H1 (cell line): ENCODE results near the gene TAS1R3. TPM values are rescaled to one million over a fixed set of nuclear protein-coding genes. Genes with fewer than 3 reads are reported as not detected.

ENCODE experiments used
- CTCF ChIA-PET: fragments of 300-600 bp; sonication (Branson Sonifier 250); formaldehyde crosslinking; loops from one replicate; lab custom pipeline; 2021; ENCODE audit not compliant: partially characterized antibody; lab: Charles Lee
- POLR2A ChIA-PET: fragments of 300-600 bp; sonication (Branson Sonifier 250); formaldehyde crosslinking; loops from one replicate; lab custom pipeline; 2021; ENCODE audit warnings: inconsistent platforms; ENCODE audit not compliant: partially characterized antibody; lab: Charles Lee
- DNase-seq, 2 experiments: peaks; one replicate each; pipeline versions ENCODE4 v3.0.0 to v3.0.0-alpha.2; 2010 to 2022; ENCODE audit warnings: low spot score in 2 of 2, low read depth in 1 of 2, mixed read lengths in 1 of 2
- FAIRE-seq: peaks from 2 replicates; lab custom pipeline; 2011; peaks lifted over from hg19 to GRCh38; lab: Jason Lieb, UNC
- H2AFZ ChIP-seq: 2 replicates; pipeline ENCODE4 v1.8.1; 2012; ENCODE audit warnings: low read length, inconsistent platforms
- H2AK5ac ChIP-seq: 2 replicates; pipeline ENCODE4 v1.6.1; 2013; ENCODE audit warnings: low read depth, low read length
- H2BK120ac ChIP-seq: replicated peaks from 2 replicates; pipeline ENCODE3; 2013; ENCODE audit warnings: low read depth, low read length, inconsistent platforms
- H2BK12ac ChIP-seq: 2 replicates; pipeline ENCODE4 v1.6.1; 2013; ENCODE audit warnings: low read depth, low read length
- H2BK15ac ChIP-seq: 2 replicates; pipeline ENCODE4 v1.6.1; 2013; ENCODE audit warnings: low read length
- H2BK20ac ChIP-seq: 2 replicates; pipeline ENCODE4 v1.6.1; 2013; ENCODE audit warnings: low read length
- H2BK5ac ChIP-seq: 2 replicates; pipeline ENCODE4 v1.6.1; 2013; ENCODE audit warnings: low read depth, low read length
- H3K14ac ChIP-seq: 2 replicates; pipeline ENCODE4 v1.6.1; 2013; ENCODE audit warnings: inconsistent platforms; ENCODE audit not compliant: insufficient read length
- H3K18ac ChIP-seq: 2 replicates; pipeline ENCODE4 v1.6.1; 2013; ENCODE audit warnings: low read length; ENCODE audit errors: extremely low read depth
- H3K23ac ChIP-seq: 2 replicates; pipeline ENCODE4 v1.6.1; 2013; ENCODE audit warnings: inconsistent platforms; ENCODE audit not compliant: insufficient read length
- H3K23me2 ChIP-seq: 2 replicates; pipeline ENCODE4 v1.6.1; 2013; ENCODE audit warnings: low read depth, low read length
- H3K27ac ChIP-seq: 2 replicates; pipeline ENCODE4 v1.6.1; 2011; ENCODE audit warnings: low read depth, low read length, inconsistent platforms
- H3K27me3 ChIP-seq, 4 experiments: replicated peaks in 1 of 4; 1 replicate in 1 of 4; 2 replicates in 3 of 4; pipeline versions ENCODE4 v1.6.1 to v1.8.1; 2011 to 2013; ENCODE audit warnings: low read length in 3 of 4, mild to moderate bottlenecking in 3 of 4, inconsistent platforms in 2 of 4, mixed read lengths in 2 of 4, moderate library complexity in 1 of 4; ENCODE audit not compliant: control insufficient read depth in 3 of 4, insufficient read depth in 3 of 4; ENCODE audit errors: extremely low read depth in 1 of 4
- H3K36me3 ChIP-seq, 4 experiments: 2 replicates each; pipeline versions ENCODE4 v1.6.1 to v1.8.1; 2011 to 2013; ENCODE audit warnings: mild to moderate bottlenecking in 4 of 4, low read length in 3 of 4, moderate library complexity in 2 of 4, control low read depth in 1 of 4, inconsistent platforms in 1 of 4; ENCODE audit not compliant: insufficient read depth in 4 of 4, control insufficient read depth in 2 of 4
- H3K4ac ChIP-seq: replicated peaks from 2 replicates; pipeline ENCODE3; 2013; ENCODE audit warnings: low read length, low read depth, mixed read lengths, inconsistent platforms; ENCODE audit not compliant: insufficient read length
- H3K4me1 ChIP-seq, 4 experiments: replicated peaks in 1 of 4; 1 replicate in 1 of 4; 2 replicates in 3 of 4; pipeline versions ENCODE4 v1.6.1 to v1.8.1; 2011 to 2013; ENCODE audit warnings: low read length in 3 of 4, inconsistent platforms in 2 of 4, mixed read lengths in 1 of 4; ENCODE audit not compliant: insufficient read depth in 4 of 4, control insufficient read depth in 3 of 4
- H3K4me2 ChIP-seq, 2 experiments: 2 replicates each; pipeline versions ENCODE4 v1.6.1 to v1.8.1; 2011 to 2013; ENCODE audit warnings: low read depth in 2 of 2, low read length in 2 of 2, control low read depth in 1 of 2, inconsistent platforms in 1 of 2, mild to moderate bottlenecking in 1 of 2; ENCODE audit not compliant: insufficient read depth in 1 of 2
- H3K4me3 ChIP-seq, 4 experiments: fragments of 200-600, 300-600 bp in 1 of 4; sonication (generic), shearing (Covaris generic), sonication (Bioruptor Twin) in 1 of 4; 2 replicates each; pipeline versions ENCODE4 v1.5.1 to v1.8.1; 2011 to 2016; ENCODE audit warnings: low read length in 4 of 4, low read depth in 3 of 4, control low read depth in 2 of 4, inconsistent platforms in 2 of 4, mild to moderate bottlenecking in 2 of 4, mixed read lengths in 1 of 4, moderate library complexity in 1 of 4; ENCODE audit not compliant: insufficient read depth in 2 of 4; ENCODE audit errors: extremely low read depth in 1 of 4
- H3K56ac ChIP-seq: replicated peaks from 2 replicates; pipeline ENCODE3; 2013; ENCODE audit warnings: low read depth, mild to moderate bottlenecking, mixed read lengths, low read length, inconsistent platforms; ENCODE audit not compliant: insufficient read length
- H3K79me1 ChIP-seq: 2 replicates; pipeline ENCODE4 v1.6.1; 2013; ENCODE audit warnings: low read depth, low read length, control low read depth
- H3K79me2 ChIP-seq, 2 experiments: 2 replicates each; pipeline versions ENCODE4 v1.6.1 to v1.8.1; 2012 to 2013; ENCODE audit warnings: low read length in 2 of 2, mild to moderate bottlenecking in 2 of 2, inconsistent platforms in 1 of 2; ENCODE audit not compliant: insufficient read depth in 2 of 2, control insufficient read depth in 1 of 2
- H3K9ac ChIP-seq, 4 experiments: replicated peaks in 1 of 4; 1 replicate in 1 of 4; 2 replicates in 3 of 4; pipeline versions ENCODE4 v1.6.1 to v1.8.1; 2011 to 2013; ENCODE audit warnings: low read depth in 3 of 4, low read length in 3 of 4, control low read depth in 2 of 4, mild to moderate bottlenecking in 2 of 4, moderate library complexity in 2 of 4, inconsistent platforms in 1 of 4; ENCODE audit errors: extremely low read depth in 1 of 4
- H3K9me3 ChIP-seq, 2 experiments: 2 replicates each; pipeline versions ENCODE4 v1.6.1 to v1.8.1; 2012 to 2013; ENCODE audit warnings: mild to moderate bottlenecking in 2 of 2, moderate library complexity in 2 of 2, control low read depth in 1 of 2, inconsistent platforms in 1 of 2, low read depth in 1 of 2, low read length in 1 of 2, mixed read lengths in 1 of 2; ENCODE audit not compliant: insufficient read depth in 2 of 2
- H4K20me1 ChIP-seq, 2 experiments: replicated peaks in 1 of 2; 2 replicates each; pipeline versions ENCODE3 to v1.8.1; 2011 to 2013; ENCODE audit warnings: inconsistent platforms in 2 of 2, low read length in 2 of 2, mild to moderate bottlenecking in 1 of 2; ENCODE audit not compliant: insufficient read depth in 2 of 2, control insufficient read depth in 1 of 2
- H4K5ac ChIP-seq: 2 replicates; pipeline ENCODE4 v1.6.1; 2013; ENCODE audit warnings: low read length, low read depth, mixed read lengths, inconsistent platforms; ENCODE audit not compliant: insufficient read length
- H4K8ac ChIP-seq: 2 replicates; pipeline ENCODE4 v1.8.0; 2013; ENCODE audit warnings: mild to moderate bottlenecking, moderate library complexity, low read length, inconsistent platforms; ENCODE audit not compliant: insufficient read depth; ENCODE audit errors: extremely low read depth
- H4K91ac ChIP-seq: replicated peaks from 2 replicates; pipeline ENCODE3; 2013; ENCODE audit warnings: low read length, mixed read lengths, inconsistent platforms; ENCODE audit not compliant: insufficient read length
- CBX5 ChIP-seq: fragments of 300-800, 300-1000 bp; sonication (generic); IDR thresholded peaks from 2 replicates; pipeline ENCODE4 v1.7.1; 2016; ENCODE audit warnings: antibody characterized with exemption, low read length, low read depth
- HDAC2 ChIP-seq, 2 experiments: fragments of 300-600 bp in 1 of 2; sonication (generic) in 1 of 2; IDR thresholded peaks; 2 replicates each; pipeline ENCODE4 v1.6.1; 2011 to 2012; ENCODE audit warnings: low read depth in 2 of 2, low read length in 2 of 2, mild to moderate bottlenecking in 2 of 2, moderate library complexity in 2 of 2, borderline replicate concordance in 1 of 2, inconsistent platforms in 1 of 2
- HDAC6 ChIP-seq: IDR thresholded peaks from one replicate; pipeline ENCODE4 v1.7.1; 2012; ENCODE audit warnings: low read depth, mild to moderate bottlenecking, inconsistent platforms, low read length, moderate library complexity
- TAF1 ChIP-seq: IDR thresholded peaks from 2 replicates; pipeline ENCODE4 v1.6.1; 2011; ENCODE audit warnings: mild to moderate bottlenecking, low read depth, low read length
- WGBS, 2 experiments: shearing (Covaris generic) in 1 of 2; methylation state at CpG; one replicate each; pipeline versions ENCODE4 v1.1.6 to v1.1.7; 2013 to 2015; ENCODE audit warnings: low lambda C conversion rate in 2 of 2, mixed read lengths in 2 of 2, inconsistent platforms in 1 of 2, low coverage in 1 of 2, missing lambda C conversion rate in 1 of 2; ENCODE audit not compliant: insufficient replicate concordance in 2 of 2, insufficient coverage in 1 of 2, insufficient read length in 1 of 2; ENCODE audit errors: extremely low coverage in 1 of 2, missing lambda C conversion rate in 1 of 2; 5-methylcytosine and 5-hydroxymethylcytosine counted together
- polyA plus RNA-seq, 7 experiments: library from polyadenylated mRNA; depleted of rRNA in 3 of 7; stranded (reverse) in 5 of 7; unstranded in 2 of 7; fragments of >200 nt in 5 of 7; fragments of 200-250 nt in 2 of 7; gene quantifications; 1 replicate in 5 of 7; 2 replicates in 1 of 7; 4 replicates in 1 of 7; pipeline versions ENCODE4 v1.2.1 to v1.2.3, GENCODE V29; 2011 to 2013; ENCODE audit warnings: missing spikeins in 2 of 7, mixed read lengths in 2 of 7
- total RNA-seq: library from RNA; stranded (reverse); fragmentation: NEBNext Ultra II Directional; extraction: Animal tissue kit (Norgen Biotek cat#: 25700); gene quantifications from 2 replicates; pipeline ENCODE4 v1.2.1, GENCODE V29; 2021

Gene TAS1R3
- total and polyA plus RNA-seq, 2 of the 8 experiments (the other 6 are each of a cell fraction or from before 2014, with no cell fraction given), result 0.03 to 0.19 TPM

GRCh38 chr1:1381294-1381693 lies 50.2 kb downstream of the TAS1R3 start:
- Histone ChIP-seq H4K5ac (no peak overlapping the region), H3K14ac (no peak overlapping the region), H2BK20ac (no peak overlapping the region), H3K4me2 (no peak overlapping the region), H4K8ac (no peak overlapping the region), H3K36me3 (peaks cover 4 to 11% (median 6%) of the 10 kb centered on the region in 4 experiments; a peak in 7 of 8 replicates), H3K23me2 (peaks cover 2% of the 10 kb centered on the region; the same call in 1 of the 2 replicates), H3K79me2 (no peaks in the 10 kb centered on the region), H3K4me1 (no peaks in the 10 kb centered on the region; a peak in 2 of 7 replicates), H3K18ac (no peak overlapping the region), H3K27ac (no peak overlapping the region), H3K23ac (no peak overlapping the region), H3K9ac (no peak overlapping the region), H3K79me1 (peaks cover 4% of the 10 kb centered on the region; the same call in 1 of the 2 replicates), H3K4ac (no peak overlapping the region), H3K56ac (no peak overlapping the region), H2BK120ac (no peak overlapping the region), H3K4me3 (no peak overlapping the region), H2BK15ac (no peak overlapping the region), H2AFZ (no peak overlapping the region), H2BK12ac (no peak overlapping the region), H3K9me3 (no peaks in the 10 kb centered on the region), H4K91ac (no peak overlapping the region), H4K20me1 (peaks cover 0 to 8% of the 10 kb centered on the region in 2 experiments), H2AK5ac (no peak overlapping the region), H2BK5ac (no peak overlapping the region), H3K27me3 (no peaks in the 10 kb centered on the region)
- ChIA-PET POLR2A (interaction anchor here (1.0 to 33.4 kb wide), 3 partner anchors 9 to 91 kb away, joined by 3 to 719 read pairs (median 4); partner anchors contain the start of genes CCNL2 and MRPL20), CTCF (interaction anchor here (1.0 to 1.3 kb wide), 2 partner anchors 9 kb away, joined by 3 read pairs; no protein-coding TSS in a partner anchor)
- no peak for DNase-seq
- TF ChIP-seq TAF1 (no peak), HDAC6 (no peak), CBX5 (no peak), HDAC2 (IDR thresholded peaks at IDR 0.05; ENCODE audit: borderline replicate concordance in 1 of 2, low read depth in 2 of 2, low read length in 2 of 2) (no peak)
- 78% methylated on average over 8 of the region's 8 CpGs; no CpG with 5 or more reads in 1 of the 2 experiments for WGBS, 2 experiments
- FAIRE-seq, result no peak
